Stimulated activated CD4-positive, alpha-beta T cell treated with anti-CD3 and anti-CD28 coated beads, Interleukin-12 subunit alpha, Interleukin-12 subunit beta, amount 100 ng/mL, for 4 hours (primary cell): ENCODE results near the gene SPRR2B.
"Not testable (repeated sequence)": the region's sequence is repeated elsewhere in the genome, so short reads cannot be mapped to it uniquely, and the experiment has no call there.

Source experiments
- DNase-seq: peaks from one replicate; pipeline ENCODE4 v3.0.0-alpha.2; 2020

The SPRR2B gene

DNA sequence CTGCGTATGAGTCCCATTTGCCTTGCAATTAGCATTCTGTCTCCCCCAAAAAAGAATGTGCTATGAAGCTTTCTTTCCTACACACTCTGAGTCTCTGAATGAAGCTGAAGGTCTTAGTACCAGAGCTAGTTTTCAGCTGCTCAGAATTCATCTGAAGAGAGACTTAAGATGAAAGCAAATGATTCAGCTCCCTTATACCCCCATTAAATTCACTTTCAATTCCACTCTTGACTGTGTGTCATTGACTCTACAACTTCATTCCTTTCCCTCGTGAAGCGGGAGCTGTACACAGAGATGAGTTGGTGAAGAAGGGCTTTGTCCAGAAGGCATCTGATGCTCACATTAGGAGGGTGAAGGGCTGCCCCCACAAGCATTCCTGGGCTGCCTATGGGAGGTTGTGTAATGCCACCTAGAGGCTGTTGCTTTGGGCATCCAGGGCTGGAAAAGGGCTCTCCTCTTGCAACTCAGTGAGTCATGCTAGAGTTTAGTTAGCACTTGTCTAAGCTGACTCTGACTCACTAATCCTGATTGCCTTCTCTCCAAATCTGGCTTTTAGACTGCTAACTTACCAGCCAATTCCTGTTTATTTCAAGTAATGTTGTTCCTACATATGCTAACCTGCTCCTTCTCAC, 38.6 kb downstream of the SPRR2B start:
- no peak for DNase-seq

DNA sequence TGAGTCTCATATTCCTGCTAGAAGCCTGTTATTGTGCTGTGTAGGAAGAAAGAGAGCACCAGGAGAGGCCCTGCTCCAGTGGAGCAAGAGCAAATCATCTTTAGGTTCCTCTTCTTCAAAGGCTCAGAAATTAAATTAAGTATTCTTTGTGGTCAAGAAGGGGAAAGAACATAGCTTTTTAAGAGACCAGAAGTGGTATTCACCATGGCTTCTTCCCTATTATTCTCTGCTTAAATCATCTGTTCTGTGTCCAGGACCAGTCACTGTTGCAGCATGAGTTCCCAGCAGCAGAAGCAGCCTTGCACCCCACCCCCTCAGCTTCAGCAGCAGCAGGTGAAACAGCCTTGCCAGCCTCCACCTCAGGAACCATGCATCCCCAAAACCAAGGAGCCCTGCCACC, 39.3 kb downstream of the SPRR2B start:
- no peak for DNase-seq

DNA sequence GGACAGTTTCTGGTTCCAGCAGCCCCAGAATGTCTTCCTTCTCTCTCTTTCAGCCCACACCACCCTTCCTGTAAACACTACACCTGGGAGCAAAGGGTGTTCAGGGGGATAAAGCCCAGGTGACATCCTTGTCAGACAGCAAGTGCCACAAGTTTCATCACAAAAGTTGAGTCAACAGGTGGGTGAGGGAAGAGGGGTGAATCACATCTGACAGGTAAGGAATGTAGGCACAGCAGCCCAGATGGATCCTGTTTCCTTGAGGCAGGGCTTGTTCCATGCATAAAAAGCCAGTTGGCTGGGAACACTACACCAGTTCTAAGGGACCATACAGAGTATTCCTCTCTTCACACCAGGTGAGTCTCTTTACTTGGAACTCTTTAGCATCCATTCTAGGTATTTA, 40.5 kb downstream of the SPRR2B start, which contains the start of gene SPRR1B:
TSS of gene SPRR1B (plus strand) at position 309 of the 400 bp plus-strand sequence. CDS start 1,143 bp downstream, outside the sequence.
- no peak for DNase-seq

DNA sequence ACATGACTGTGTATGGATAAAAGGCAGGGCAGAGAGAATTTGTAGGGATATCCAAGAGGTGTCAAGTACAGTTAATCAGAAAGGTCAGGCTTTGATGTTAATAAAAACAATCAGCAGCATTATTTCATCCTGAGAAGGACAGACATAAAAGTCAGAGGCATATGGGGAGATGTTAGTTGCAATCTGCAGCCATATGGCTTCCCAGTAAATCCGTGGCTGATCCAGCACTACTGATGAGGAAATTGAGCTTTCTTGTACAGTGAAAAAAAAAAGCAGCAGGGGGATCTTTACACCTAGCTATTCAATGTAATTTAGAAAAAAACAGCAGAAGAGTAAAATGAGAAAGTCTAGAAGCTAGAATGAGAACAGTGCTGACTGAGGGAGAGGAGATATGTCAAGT, 42.6 kb downstream of the SPRR2B start:
- DNase-seq: no peak

DNA sequence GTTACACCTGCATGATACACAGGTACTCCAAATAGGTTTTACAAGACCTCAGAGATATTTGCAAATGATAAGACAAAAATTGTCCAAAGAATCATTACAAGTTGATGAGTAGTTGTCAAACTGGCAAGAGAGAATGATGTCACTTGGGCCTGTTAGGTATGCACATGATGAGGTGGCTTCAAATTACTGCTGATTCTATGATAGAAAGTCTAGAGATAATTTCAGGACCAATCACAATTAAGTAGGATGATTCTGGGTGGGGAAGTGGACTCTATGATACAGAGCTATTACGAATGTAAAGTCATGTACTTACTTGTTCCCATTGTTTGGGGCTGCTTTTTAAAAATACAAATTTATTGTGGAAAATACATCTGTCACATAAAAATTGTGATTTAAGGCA, 45.6 kb downstream of the SPRR2B start:
- no peak for DNase-seq

DNA sequence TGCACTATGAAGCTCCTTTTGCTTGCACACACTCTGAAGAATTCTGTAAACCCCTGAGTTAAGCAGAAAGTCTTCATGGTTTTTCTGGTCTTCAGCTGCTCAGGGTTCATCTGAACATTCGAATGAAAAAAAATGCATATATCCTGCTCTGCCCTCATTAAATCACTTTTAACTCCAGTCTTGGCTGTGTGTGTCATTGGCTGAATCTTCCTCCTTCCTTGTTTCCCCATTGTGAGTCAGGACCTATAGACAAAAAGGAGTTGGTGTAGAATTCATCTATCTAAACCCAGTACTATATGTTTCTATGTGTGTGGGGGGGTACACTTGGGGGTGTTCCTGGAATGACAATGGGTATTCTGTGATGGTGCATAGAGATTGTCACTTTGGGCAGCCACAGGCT, 47.0 kb downstream of the SPRR2B start:
- DNase-seq: no peak

DNA sequence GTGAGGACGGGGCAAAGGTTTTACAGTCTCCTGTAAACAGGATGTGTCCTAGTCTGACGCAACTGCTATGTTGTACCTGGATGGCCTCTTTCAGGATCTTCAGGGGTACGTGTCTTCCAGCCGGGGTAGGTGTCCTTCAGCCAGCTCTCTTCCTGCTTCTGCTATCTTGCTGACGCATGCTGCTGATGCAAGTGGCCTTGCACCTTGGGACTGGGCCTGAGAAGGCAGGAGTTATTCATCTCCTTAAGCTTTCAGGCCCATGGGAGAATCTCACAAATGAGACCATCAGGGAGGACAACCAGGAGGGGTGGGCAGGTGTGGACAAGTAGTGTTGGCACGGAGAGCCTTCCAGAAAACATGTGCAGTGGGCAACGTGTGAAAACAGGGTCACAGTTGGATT, 48.3 kb downstream of the SPRR2B start:
- DNase-seq: no peak

DNA sequence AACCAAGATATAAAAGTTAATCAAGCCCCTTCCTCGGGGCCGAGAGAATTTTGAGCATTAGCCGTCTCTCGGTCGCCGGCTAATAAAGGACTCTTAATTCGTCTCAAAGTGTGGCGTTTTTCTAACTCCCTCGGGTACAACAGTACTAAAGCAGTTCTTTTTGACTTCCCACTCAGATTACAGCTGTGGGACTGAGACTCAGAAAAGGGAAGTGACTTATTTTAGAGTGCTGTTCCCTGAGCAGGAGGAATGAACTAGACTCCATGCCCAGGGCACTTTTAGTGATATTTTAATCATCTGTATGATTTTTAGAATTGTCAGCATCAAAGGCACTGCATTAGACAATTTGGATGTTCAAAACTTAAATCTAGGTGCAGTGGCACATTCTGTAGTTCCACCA, 49.1 kb downstream of the SPRR2B start:
- not testable (repeated sequence) for DNase-seq

DNA sequence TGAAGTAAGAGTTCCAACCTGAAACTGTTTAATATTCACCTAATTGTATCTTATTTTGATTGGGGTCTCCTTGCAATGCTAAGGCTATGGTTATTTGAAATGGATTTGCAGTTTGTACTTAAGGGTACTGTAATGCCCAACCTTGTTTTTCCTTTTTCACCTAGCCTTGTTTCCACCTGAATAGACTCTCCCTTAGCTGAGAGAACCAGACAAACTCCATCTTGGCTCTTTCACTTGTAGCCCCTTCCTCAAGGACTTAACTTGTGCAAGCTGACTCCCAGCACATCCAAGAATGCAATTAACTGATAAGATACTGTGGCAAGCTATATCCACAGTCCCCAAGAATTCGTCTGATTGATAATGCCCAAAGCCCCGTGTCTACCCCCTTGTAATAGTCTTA, 49.6 kb downstream of the SPRR2B start:
- DNase-seq: not testable (repeated sequence)
